ENCODE results near the gene TACSTD2. TPM values are rescaled to one million over a fixed set of nuclear protein-coding genes. Genes with fewer than 3 reads are reported as not detected.

The TACSTD2 gene
- total RNA-seq, 1 donor from 2014 or later: not detected

GRCh38 chr1:58594546-58594945, 17.5 kb upstream of the TACSTD2 start:
- H3K4me1 Mint-ChIP-seq: no peaks in the 10 kb centered on the region
- TF ChIP-seq CTCF (IDR thresholded peaks at IDR 0.05): no peak
- no peaks in the 10 kb centered on the region for H3K36me3 Mint-ChIP-seq
- Histone ChIP-seq H3K4me1 (no peaks in the 10 kb centered on the region), H3K9ac (no peak overlapping the region), H3K36me3 (no peaks in the 10 kb centered on the region), H3K4me3 (no peak overlapping the region), H4K20me1 (ENCODE audit: low read depth) (no peaks in the 10 kb centered on the region), H3K27ac (no peak overlapping the region), H3K9me3 (ENCODE audit: low read depth) (no peaks in the 10 kb centered on the region), H3K27me3 (no peaks in the 10 kb centered on the region), H3K4me2 (no peak overlapping the region), H3K79me2 (ENCODE audit: low read depth) (no peaks in the 10 kb centered on the region), H2AFZ (replicated peaks) (no peak overlapping the region), H3F3A (ENCODE audit: low read depth) (no peaks in the 10 kb centered on the region)
- H3K27ac Mint-ChIP-seq: no peak overlapping the region
- DNase-seq (ENCODE audit: low spot score): no peak
- peaks cover 2% of the 10 kb centered on the region for H3K27me3 Mint-ChIP-seq (ENCODE audit: insufficient read depth, low read depth)
- H3K4me3 Mint-ChIP-seq: no peak overlapping the region
- H3K9me3 Mint-ChIP-seq: no peaks in the 10 kb centered on the region

DNA sequence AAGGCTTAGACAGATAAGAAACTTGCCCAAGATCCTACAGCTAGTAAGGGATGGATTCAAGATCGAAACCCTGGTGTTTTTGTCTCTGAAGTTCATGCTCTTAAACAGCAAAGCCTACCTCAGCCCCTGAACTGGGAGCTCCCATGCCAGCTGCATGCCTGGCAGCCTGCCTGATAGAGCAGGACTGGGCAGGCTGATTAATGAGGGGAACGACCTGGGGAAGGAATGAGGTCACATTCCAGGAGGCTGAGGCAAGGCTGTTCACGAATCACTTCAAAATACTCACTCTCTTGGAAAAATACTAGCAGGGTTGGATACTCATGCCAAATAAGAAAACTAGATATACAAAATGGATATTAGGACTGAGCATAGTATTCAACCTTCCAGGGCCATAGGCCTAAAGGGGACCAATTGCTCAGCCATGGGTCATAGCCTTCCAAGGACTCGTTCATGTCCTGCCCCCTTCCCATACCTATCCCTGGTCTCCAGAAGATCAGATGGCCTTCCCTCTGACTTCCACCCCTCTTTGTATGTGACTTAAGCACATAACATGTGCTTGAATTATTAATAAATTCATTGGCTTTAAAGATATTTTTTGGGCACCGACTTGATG, 15.6 kb upstream of the TACSTD2 start:
- Histone ChIP-seq H3K27ac (no peak overlapping the region), H3F3A (ENCODE audit: low read depth) (no peaks in the 10 kb centered on the region), H3K4me2 (no peak overlapping the region), H3K9ac (no peak overlapping the region), H3K4me1 (no peaks in the 10 kb centered on the region), H3K9me3 (ENCODE audit: low read depth) (no peaks in the 10 kb centered on the region), H4K20me1 (ENCODE audit: low read depth) (no peaks in the 10 kb centered on the region), H3K27me3 (no peaks in the 10 kb centered on the region), H2AFZ (replicated peaks) (no peak overlapping the region), H3K36me3 (no peaks in the 10 kb centered on the region), H3K79me2 (ENCODE audit: low read depth) (no peaks in the 10 kb centered on the region), H3K4me3 (no peak overlapping the region)
- H3K4me1 Mint-ChIP-seq: no peaks in the 10 kb centered on the region
- H3K27ac Mint-ChIP-seq: no peak overlapping the region
- peaks cover 3% of the 10 kb centered on the region for H3K27me3 Mint-ChIP-seq (ENCODE audit: insufficient read depth, low read depth)
- TF ChIP-seq CTCF (IDR thresholded peaks at IDR 0.05) (no peak), EZH2phosphoT487 (IDR thresholded peaks at IDR 0.05) (no peak), EZH2 (IDR thresholded peaks at IDR 0.05) (no peak)
- H3K4me3 Mint-ChIP-seq: no peak overlapping the region
- DNase-seq (ENCODE audit: low spot score): no peak
- no peaks in the 10 kb centered on the region for H3K36me3 Mint-ChIP-seq
- no peaks in the 10 kb centered on the region for H3K9me3 Mint-ChIP-seq

DNA sequence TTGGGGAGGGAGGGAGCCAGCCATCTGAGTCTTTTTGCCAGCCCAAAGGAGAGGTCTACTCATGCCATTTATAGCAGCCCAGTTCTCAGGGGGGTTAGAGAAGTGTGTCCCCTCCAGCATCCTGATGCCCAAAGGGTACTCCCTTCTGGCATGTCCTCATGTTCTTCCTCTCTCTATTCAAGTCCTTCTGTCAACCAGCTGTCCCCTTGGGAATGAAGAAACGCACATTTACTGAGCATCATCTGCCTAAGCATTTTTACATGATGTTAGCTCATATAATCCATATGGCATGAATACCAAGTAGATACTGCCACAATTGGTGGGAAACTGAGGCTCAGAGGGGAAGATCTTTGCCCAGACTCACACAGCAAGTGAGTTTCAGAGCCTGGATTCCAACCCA, 14.8 kb upstream of the TACSTD2 start:
- Histone ChIP-seq H3K27me3 (no peaks in the 10 kb centered on the region), H3K4me2 (no peak overlapping the region), H3K27ac (no peak overlapping the region), H4K20me1 (ENCODE audit: low read depth) (no peaks in the 10 kb centered on the region), H3K4me3 (no peak overlapping the region), H3K9me3 (ENCODE audit: low read depth) (no peaks in the 10 kb centered on the region), H3K9ac (no peak overlapping the region), H2AFZ (replicated peaks) (no peak overlapping the region), H3K36me3 (no peaks in the 10 kb centered on the region), H3K79me2 (ENCODE audit: low read depth) (no peaks in the 10 kb centered on the region), H3F3A (ENCODE audit: low read depth) (no peaks in the 10 kb centered on the region), H3K4me1 (no peaks in the 10 kb centered on the region)
- Mint-ChIP-seq H3K4me3 (no peak overlapping the region), H3K4me1 (no peaks in the 10 kb centered on the region), H3K9me3 (no peaks in the 10 kb centered on the region), H3K27ac (no peak overlapping the region), H3K27me3 (ENCODE audit: insufficient read depth, low read depth) (peaks cover 3% of the 10 kb centered on the region), H3K36me3 (no peaks in the 10 kb centered on the region)
- no peak for DNase-seq (ENCODE audit: low spot score)
- TF ChIP-seq EZH2 (IDR thresholded peaks at IDR 0.05): no peak
- no peak for TF ChIP-seq CTCF (IDR thresholded peaks at IDR 0.05)
- no peak for TF ChIP-seq EZH2phosphoT487 (IDR thresholded peaks at IDR 0.05)

Data from neural progenitor cell (in vitro differentiated cells).